Inflammatory macrophage (primary cell): ENCODE results near the gene TMEM218.

Experiments used
- DNase-seq, 2 donors: peaks; one replicate each; pipeline ENCODE4 v3.0.0-alpha.2; 2020 to 2022

Gene TMEM218

DNA sequence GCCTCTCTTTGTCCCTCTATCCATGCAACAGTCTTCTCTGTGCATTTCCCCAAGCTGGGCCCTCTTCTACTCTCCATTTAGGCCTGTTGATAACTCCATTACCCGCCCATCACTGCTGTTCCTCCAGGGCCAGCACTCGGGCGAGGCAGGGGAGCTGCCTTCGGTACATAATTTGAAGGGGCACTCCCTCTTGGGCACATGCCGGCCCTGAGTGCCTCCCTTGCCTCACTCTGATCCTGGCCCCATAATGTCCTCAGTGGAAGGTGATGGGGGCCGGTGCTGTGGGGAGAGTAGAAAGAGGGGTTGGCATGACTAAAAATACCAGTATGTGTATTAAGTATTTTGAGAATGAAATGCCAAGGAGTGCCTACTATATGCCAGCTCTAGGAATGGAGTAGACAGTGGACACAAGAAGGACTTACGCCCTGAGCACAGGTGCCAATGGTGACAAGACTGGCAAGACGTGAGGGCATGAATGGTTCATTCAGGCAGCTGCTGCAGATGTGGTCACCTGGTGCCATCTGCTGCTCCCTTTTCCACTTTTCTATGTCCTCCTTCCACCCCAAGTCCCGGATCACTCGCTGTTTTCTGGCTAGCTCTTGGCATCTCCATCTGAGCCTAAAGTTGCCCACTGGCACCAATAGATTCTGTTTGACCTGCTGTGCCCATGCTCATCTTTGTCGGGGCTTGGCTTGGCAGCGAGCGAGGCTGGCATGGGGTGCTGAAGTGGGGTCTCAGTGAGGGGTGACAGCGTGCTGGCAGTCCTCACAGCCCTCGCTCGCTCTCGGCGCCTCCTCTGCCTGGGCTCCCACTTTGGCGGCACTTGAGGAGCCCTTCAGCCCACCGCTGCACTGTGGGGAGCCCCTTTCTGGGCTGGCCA, 22.6 kb downstream of the TMEM218 start:
- DNase-seq: no peak

DNA sequence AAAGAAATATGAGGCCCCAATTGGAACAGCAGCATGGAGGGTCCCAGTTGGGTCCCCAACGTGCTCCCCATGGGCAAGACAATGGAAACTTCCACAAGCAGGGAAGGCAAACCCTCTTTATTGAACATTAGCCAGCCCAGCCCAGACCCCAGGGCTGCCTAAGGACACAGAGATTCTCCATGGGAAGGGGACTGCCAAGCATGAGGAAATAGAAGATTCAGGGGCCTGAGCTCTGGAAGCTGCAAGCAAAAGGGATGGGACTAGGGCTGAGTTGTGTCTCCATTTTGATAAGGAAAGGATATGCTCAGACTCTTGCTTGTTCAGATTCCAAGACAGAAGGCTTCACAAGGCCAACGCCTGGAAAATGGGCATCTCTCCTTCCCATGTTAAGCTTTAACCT, 23.3 kb downstream of the TMEM218 start:
- DNase-seq: no peak

DNA sequence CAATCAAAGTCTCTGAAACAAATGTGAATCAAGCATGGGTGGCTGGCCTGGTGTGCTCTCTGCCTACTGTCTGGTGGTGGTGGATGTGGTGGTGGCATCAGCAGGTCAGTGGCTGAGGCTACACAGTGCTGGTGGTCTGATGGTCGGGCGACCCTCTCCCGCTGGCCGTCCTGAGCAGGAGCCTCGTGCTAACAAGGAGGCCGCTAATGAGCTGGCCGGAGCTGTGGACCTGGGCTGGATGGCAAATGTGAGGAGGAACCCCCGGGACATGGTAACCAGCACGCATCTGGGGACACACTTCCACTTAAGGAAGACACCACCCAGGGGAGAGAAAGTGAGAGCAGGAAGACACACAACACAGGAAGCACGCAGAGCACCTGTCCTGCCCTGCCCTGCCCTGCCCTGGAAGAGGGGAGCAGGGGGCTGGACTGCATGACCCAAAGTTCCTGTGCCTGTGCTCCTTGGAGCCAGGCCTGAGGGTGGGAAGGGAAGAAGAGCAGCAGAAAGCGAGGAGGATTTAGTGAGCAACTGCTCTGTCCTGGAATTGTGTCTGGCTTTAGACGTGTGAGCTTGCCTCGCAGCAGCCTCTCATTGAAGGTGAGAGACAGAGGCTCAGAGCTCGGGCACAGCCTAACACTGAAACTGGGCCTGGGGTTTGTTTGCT, 24.7 kb downstream of the TMEM218 start:
- DNase-seq: no peak

DNA sequence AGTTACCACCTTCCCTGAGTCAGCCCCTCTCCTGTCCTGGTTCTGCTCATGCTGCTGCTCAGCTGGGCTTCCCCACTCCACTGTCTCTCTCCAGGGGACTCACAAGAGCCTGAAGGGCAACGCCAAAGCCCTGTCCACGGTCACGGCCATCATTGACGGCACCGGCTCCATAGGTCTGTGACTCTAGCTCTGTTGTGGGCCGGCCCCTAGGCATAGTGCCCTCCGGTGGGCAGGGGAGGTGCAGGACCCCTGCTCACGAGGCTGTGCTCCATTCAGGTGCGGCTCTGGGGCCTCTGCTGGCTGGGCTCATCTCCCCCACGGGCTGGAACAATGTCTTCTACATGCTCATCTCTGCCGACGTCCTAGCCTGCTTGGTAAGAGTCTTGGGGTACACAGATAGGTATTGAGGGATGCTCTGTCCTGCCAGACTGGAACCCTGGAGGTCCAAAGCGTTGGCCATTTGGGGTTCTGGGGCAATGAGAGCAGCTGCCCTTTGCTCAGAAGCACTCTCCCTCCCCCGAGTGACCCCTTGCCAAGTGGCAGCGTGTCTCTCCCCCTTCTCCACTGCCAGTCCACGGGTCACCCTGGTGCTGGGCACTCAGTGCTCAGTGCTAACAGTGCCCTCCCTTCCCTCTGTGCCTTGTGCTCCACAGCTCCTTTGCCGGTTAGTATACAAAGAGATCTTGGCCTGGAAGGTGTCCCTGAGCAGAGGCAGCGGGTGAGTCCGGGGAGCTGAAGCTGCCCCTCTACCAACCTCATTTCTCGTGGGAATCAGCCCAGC, 25.9 kb downstream of the TMEM218 start:
- DNase-seq: no peak

DNA sequence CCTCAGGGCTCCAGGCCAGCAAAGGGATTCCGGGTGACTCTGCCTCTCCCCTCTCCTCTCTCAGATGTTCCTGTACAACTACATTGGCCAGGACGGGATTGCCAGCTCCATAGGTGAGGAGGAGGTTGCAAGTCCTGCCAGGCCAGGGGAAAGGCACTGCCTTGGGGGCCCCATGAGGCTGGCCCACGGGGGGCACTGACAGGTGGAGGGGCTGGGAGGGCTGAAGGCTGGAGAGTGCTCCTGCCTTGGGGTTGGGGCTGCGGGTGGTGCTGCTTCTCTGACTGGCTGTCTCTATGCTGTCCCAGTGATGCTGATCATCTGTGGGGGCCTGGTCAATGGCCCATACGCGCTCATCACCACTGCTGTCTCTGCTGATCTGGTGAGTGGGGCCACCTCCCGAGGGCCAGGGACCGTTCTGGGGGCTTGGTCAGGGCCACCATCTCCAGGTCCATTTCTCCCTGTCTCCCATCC, 26.6 kb downstream of the TMEM218 start:
- no peak for DNase-seq

DNA sequence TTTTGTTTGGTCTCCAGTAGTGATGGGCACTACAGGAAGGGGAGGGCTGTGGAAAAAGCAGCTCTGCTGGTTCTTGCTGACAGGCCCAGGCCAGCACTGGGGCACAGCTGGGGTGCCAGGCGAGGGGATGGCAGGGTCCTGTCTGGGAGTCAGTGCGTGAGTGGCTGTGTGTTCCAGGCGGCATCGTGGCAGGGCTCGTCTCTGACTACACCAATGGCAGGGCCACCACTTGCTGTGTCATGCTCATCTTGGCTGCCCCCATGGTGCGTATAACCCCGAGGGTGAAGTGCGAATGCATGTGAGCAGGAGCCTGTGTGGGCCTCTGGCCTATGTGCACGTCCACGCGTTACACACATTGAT, 27.4 kb downstream of the TMEM218 start:
- no peak for DNase-seq

DNA sequence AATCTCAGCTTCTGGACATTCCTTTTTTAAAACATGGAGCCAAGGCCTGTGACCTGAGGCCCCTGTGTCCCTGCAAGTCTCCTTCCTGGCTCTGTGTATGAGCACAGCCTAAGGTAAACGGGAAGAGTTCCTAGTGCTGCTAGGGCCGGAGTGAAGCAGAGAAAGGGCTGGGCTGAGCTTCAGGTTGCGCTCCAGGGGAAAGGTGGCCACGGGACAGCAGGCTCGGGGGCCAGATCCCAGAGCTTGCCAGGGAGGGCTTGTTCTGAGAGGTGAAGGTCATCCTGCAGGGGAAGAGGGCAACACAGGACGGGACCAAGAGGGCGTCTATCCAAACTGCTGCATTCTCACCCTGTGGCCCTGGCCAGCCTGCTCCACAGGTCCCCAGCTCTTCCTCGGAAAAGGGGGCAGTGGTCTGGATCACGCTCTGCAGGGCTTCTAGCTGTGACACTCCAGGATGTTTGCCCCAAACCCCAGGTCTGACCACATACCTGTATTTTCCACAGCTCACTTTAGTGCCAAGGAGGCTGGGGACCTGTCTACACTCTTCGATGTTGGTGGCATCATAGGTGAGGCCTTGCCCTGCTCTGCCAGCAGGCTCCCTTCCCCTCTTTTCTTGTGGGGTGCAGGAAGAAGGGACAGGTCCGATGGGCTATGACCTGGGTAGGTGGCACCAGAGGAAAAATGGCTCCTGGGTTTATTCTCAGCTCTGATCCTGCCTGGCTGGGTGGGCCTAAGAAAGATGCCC, 27.9 kb downstream of the TMEM218 start:
- no peak for DNase-seq

DNA sequence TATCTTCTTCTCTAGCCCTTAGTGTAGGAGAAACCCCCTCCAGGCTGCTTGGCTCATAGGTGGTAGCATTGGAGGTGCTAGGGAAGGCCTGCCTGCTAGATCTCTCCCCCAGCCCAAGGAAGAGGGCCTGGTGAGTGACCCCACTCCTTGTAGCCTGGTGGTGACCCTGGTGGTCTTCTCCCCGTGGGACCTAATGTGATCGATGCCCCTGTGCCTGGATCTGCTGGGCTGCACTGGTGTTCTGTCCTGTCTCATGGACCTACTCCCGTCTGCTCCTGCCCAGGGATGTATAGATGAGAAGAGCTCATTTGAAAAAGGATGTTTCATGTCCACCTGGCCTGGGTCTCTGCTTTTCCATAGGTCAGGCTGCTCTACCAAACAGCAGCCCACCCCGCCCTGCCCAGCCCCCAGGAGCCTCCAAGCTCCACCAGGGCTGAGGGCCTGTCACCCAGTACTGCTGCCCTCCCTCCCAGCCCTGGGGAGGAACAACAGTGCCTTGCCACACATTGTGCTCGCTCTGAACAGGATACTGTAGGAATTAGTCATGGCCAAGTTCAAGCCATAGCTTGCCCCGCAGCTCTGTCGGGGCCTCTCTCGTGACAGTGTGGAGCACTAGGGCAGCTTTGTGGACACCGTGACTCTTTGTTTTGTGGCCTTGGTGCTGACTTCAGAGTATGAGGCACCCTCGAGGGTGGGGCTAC, 28.7 kb downstream of the TMEM218 start:
- DNase-seq: peak; percentile 38 to 61

DNA sequence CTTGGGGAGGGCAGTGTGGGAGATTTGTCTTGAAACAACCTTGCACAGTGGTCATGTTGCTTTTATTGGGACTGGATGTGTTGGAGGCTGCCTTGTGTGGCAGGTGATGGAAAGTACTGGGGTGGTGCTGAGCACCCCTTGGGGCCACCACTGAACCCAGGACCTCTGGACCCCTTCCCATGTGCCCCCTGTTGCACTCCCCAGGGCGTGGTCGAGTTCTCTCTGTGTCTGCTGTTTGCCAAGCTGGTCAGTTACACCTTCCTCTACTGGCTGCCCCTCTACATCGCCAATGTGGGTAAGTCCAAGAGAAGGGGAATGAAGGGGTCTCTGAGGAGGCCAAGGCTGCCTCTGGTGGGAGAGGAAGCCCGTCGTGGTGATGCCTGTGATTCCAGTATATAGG, 29.4 kb downstream of the TMEM218 start:
- DNase-seq: no peak

DNA sequence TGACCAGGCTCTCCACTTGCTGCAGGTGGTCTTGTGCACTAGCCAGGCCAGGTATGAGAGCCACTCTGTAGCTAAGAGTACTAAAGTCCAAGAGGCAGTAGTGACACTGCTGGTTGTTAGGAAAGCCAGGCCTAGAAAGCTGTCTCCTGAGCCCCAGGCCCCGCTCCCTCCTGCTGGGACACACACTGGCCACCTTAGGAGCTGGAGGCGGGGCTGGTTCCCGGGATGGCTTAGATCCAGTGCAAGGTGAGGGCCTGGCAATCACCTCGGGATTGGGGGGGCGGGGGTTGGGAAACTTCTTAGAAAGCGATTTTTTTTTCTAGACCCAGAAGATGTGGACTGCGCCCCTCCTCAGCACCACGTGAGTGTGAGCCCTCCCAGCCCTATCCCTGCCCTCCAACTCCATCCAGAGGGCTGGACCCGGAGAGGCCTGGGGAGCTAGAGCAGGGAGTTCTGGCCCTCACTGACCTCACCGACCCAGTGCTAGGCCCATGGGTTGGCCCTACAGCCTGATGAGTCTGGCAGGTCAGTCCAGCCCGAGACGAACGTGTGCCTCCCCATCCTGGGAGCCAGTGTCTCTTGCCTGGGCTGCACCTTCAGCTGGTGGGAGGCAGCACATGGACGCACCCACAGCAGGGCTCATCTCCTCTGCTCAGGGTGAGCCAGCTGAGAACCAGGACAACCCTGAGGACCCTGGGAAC, 30.2 kb downstream of the TMEM218 start:
- no peak for DNase-seq

DNA sequence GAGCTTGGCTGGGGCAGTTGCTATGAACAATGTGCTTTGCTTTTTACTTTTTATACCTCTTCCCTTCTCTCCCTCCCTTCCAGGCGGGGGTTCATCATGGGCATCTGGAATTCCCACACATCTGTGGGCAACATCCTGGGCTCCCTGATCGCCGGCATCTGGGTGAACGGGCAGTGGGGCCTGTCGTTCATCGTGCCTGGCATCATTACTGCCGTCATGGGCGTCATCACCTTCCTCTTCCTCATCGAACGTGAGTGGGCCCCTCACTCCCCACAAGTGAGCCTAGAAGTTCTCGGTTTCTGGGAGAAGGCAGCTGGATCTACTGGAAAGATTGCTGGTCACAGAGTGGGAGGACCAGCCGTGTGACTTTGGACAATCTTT, 30.9 kb downstream of the TMEM218 start:
- no peak for DNase-seq

DNA sequence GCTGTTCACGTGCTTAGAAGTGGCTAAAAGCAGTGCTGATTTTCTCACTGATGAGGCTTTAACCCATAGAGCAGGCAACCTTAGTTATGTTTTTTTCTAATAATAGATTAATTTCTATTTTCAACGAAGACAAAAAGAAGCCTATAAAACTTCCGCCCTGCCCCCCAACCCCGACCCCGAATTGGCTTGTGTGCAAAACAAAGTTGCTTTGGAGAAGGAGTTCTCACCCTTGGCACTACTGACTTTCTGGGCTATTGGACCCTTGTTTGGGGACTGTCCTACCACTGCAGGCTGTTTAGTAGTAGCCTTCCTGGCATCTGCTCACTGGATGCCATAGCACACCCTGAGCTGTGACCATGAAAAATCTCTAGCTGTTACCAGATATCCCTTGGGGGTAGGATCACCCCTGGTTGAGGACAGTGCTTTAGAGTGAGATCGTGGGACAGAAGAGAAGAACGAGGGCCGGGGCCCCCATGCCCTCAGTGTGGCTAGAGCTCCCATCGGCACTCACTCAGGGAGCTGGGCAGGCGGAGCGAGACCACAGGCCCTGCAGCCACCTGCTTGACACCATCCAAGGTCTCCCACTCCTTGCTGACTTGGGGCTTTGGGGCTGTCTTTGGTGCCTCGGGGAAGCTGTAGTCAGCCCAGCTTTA, 31.4 kb downstream of the TMEM218 start:
- DNase-seq: no peak

DNA sequence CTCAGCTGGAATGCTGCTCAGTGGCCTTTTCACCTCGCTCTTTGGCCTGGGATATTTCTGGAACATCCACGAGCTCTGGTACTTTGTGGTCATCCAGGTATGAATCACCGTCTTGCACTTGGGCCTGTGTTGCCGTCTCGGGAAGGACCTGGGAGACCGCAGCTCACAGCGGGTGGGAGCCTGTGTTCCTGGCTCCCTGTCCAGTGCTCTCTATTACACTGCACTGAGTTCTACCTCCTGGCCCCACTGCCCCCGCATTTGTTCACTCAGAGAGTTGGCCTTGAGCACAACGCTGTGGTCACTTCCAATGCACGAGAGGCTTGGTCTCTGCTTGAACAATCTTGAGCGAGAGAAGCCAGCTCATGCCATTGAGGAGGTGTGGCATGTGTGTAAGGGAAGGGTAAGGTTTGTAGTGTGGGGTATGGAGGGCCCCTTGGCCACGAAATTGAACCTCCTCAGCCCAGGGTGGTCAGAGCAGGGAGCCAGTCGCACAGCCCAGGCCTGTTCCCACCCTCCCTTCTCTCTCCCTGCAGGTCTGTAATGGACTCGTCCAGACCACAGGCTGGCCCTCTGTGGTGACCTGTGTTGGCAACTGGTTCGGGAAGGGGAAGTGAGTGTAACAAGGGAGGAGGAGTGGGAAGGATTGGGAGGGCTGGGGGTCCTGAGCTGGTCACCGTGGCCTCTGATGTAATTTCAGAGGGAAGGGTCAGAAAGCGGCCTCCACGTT, 32.1 kb downstream of the TMEM218 start:
- DNase-seq: peak; percentile 83 to 91

DNA sequence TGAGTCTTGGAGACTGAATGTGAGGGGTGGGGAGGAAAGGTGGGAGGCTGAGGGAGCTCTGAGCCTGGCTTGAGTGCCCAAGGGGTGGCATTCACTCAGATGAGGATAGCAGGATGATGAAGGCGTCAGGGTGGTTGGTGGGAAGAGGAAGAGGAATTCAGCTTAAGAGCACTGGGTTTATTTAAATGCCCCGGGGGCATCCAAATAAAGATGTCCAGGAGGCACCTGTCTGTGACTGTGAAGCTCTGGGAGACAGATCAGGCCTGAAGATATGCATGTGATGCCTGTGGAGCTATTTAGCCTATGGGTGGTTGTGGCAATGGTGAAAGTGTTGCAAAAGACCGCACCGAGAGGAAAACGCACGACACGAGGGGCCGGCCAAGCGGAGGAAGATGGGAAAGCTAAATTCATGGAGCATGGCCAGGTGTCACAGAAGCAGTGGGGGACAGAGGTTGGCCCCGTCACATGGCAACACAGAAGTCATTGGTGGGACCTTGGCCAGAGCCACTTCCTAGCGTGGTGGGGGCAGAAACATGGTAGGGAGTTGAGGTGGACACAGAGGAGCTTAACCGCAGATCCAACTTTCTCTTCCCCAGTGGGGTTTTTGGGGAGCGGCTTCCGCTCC, 32.8 kb downstream of the TMEM218 start:
- no peak for DNase-seq

DNA sequence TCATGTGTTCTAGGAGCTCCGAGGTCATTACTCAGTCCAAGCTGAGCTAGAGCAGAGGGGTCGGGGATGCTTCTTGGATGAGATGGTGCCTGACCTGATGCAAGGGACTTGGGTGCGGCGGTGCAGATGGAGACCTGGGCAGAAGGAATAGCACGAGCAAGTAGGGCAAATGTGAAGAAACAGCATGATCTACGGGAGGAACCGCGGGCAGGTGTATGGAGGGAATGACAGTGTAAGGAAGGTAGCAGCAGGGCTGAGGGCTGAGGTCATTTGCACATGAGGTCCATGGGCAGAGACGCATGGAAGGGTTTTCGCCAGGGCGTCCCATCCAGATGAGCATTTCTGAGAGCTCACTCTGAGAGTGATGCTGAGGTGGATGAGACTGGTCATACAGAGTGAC, 33.4 kb downstream of the TMEM218 start:
- no peak for DNase-seq

DNA sequence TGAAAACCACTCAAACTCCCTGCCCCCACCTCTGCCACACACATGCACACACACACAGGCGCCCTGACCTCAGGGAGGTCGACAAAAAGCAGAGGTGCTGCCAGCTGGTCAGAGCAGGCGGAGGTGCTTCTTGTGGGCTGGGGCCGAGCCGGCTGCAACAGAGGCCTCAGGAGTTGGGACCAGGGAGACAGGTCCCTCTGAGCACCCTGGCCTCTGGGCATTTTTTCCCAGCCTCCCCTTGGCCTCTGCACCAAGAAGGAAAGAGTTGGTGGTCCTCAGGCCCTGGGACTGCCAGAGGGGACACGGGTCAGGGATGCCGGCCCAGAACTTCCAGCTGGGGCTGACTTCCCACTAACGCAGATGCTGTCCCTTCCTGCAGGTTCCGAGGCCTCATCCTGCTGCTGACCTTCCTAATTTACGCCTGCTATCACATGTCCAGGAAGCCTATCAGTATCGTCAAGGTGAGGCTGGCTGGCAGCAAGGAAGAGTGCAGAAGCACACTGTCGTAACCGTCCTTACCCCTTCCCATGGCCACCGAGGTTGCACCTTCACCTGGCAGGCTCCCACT, 35.0 kb downstream of the TMEM218 start:
- no peak for DNase-seq

DNA sequence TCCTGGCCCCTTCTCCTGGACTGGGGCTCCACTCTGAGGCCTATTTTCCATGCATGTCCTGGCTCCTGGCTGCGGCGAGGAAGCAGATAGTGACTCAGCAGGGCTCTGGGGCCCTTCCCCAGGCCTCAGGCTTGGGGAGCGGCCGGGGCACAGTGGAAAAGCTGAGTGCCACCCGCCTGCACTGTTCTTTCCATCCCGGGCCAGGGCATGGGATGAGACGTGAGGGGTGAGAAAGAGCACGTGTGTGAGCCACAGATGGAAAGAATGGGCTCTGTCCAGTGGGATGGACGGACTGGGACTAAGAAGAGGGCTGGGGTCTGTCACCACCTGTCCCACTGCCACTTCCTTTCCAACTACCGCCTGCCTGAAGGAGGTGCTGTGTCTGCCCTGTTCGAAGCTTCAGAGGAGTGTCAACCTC, 35.5 kb downstream of the TMEM218 start:
- DNase-seq: no peak

DNA sequence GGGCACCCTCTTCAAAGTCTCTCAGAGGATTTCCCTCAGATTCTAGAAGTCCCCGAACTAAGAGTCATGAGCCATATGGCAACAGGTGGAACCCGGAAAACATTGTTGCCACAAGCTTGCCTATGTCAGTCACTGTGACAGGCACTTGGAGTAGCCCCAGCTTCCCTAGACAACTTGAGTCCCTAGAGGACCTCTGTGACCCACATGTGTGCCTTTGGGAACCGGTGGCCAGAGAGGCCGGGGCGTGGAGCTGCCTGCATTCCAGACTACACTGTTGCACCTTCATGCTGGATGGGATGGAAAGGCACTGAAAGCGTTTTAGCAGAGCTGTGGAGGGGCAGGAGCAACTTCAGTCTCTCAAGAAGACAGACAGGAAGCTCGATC, 36.2 kb downstream of the TMEM218 start:
- no peak for DNase-seq

DNA sequence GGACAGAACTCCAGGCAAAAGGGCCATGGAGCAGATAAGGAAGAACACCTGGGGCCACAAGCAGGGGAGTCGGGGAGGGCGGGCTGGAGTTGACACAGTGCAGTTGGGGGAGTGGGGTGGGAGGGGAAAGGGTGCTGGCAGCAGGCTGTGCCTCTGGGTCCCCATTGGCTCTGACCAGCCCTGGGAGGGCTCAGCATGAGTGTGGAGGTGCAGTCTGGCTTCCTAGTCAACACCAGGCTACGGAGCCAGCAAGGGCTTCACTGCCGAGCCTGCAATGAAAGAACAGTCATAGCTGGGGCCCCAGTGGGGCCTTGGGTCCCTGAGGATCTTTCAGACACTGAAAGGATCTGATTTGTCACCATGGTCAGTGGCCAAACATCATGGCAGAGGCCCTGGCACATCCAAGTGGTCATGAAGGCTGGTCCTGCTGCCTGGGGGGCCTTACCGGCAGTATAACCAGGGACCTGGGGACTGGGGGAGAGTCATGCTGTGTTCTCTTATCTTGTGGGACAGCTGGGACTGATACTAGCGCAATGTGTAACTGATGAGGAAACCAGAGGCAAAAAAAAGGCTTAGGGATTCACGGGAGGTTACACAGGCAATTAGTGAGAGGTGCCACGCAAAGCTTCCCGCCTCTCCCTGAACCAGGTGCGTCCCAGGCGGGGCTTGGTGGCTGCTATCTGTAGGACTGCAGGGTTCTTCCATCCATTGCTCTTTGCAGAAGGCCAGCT, 36.8 kb downstream of the TMEM218 start:
- DNase-seq: no peak
